A673 (cell line): ENCODE data around the gene CFAP210. TPM values are rescaled to one million over a fixed set of nuclear protein-coding genes. Genes with fewer than 3 reads are reported as not detected.

Experiments
- BruUV-seq: library from RNA; stranded (reverse); fragments of 400-500 nt; replicated peaks from 2 replicates; lab custom pipeline; 2021; lab: Mats Ljungman, UMichigan
- CTCF ChIA-PET: fragments of 300-600 bp; sonication (Branson Sonifier 250); formaldehyde crosslinking; loops from one replicate; lab custom pipeline; 2022; ENCODE audit warnings: antibody characterized with exemption; lab: Charles Lee
- POLR2A ChIA-PET: fragments of 300-600 bp; sonication (Branson Sonifier 250); formaldehyde crosslinking; loops from one replicate; lab custom pipeline; 2022; ENCODE audit warnings: antibody characterized with exemption; ENCODE audit not compliant: low non-redundant PET; lab: Charles Lee
- DNase-seq: peaks from one replicate; pipeline ENCODE4 v3.0.0-alpha.2; 2015; ENCODE audit warnings: low spot score
- H3K27ac ChIP-seq: fragments of 200-600 bp; sonication (generic); 2 replicates; pipeline ENCODE4 v1.5.1; 2016; ENCODE audit warnings: mixed run types, low read depth, mild to moderate bottlenecking, mixed read lengths, antibody characterized with exemption, low read length; ENCODE audit not compliant: poor library complexity, severe bottlenecking
- H3K27me3 ChIP-seq: fragments of 200-600 bp; sonication (generic); replicated peaks from 2 replicates; pipeline ENCODE4 v1.6.1; 2017; ENCODE audit warnings: mixed run types, low read depth, mild to moderate bottlenecking, mixed read lengths, antibody characterized with exemption, low read length; ENCODE audit not compliant: insufficient read depth, poor library complexity
- H3K36me3 ChIP-seq: fragments of 200-600 bp; sonication (generic); 2 replicates; pipeline ENCODE4 v1.6.1; 2016; ENCODE audit warnings: mixed run types, mild to moderate bottlenecking, mixed read lengths, antibody characterized with exemption, low read length; ENCODE audit not compliant: insufficient read depth, poor library complexity, severe bottlenecking
- H3K4me1 ChIP-seq: fragments of 200-600 bp; sonication (generic); 2 replicates; pipeline ENCODE4 v1.6.1; 2017; ENCODE audit warnings: mixed run types, mild to moderate bottlenecking, mixed read lengths, antibody characterized with exemption, low read length; ENCODE audit not compliant: insufficient read depth, poor library complexity, severe bottlenecking
- H3K4me3 ChIP-seq: fragments of 200-600 bp; sonication (generic); 2 replicates; pipeline ENCODE4 v1.5.1; 2016; ENCODE audit warnings: low read depth, mixed run types, mild to moderate bottlenecking, mixed read lengths, low read length; ENCODE audit not compliant: poor library complexity, severe bottlenecking
- H3K9me3 ChIP-seq: fragments of 200-600 bp; sonication (generic); 2 replicates; pipeline ENCODE4 v1.6.1; 2016; ENCODE audit warnings: mixed run types, low read depth, mild to moderate bottlenecking, mixed read lengths, antibody characterized with exemption, low read length; ENCODE audit not compliant: poor library complexity, severe bottlenecking
- EZH2 ChIP-seq: fragments of 200-600 bp; sonication (generic); IDR thresholded peaks from 2 replicates; pipeline ENCODE4 v1.6.1; 2017; ENCODE audit warnings: borderline replicate concordance, low read depth, mild to moderate bottlenecking, mixed read lengths, antibody characterized with exemption, low read length; ENCODE audit not compliant: poor library complexity, severe bottlenecking
- intact Hi-C: fragments of 100-400 bp; cut with micrococcal nuclease; formaldehyde crosslinking; loops from one replicate; pipeline ENCODE4 v1.10.0; 2022; ENCODE audit not compliant: unreplicated experiment
- total RNA-seq: library from RNA; stranded (reverse); gene quantifications from 2 replicates; pipeline ENCODE4 v1.2.3, GENCODE V29; 2021
- TF ChIP-seq, protein P1 (sequence below): fragments of 300-800, 200-600 bp; sonication (generic); conservative IDR thresholded peaks from 2 replicates; pipeline ENCODE4 v1.5.1; 2017; ENCODE audit warnings: low read depth, mild to moderate bottlenecking, antibody characterized with exemption, low read length, moderate library complexity, mixed read lengths

CFAP210 gene
- total RNA-seq, 1 experiment from 2014 or later, result 0.37 TPM

DNA sequence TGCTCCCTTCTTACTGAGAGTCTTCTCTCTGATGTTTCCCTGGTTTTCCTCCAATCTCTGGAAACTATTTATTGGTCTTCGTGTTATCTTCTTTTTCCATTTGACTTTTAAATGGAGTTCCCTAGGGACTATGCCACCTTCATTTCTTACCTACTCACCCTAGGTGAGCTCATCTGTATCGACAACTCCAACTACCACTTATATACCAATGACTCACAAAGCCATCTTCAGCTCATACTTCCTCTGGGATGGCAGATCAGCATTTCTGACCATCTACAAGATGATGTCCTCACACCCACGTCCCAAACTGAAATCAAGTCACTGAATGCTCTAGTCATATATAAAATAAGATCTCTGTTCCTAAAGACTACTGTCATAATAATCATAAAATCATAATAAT is 40.6 kb downstream of the CFAP210 start:
- intact Hi-C loops, result no loop called here
- no peak for DNase-seq
- H3K9me3 ChIP-seq, result no peaks in the 10 kb centered on the region
- ChIA-PET CTCF (no interaction called here), POLR2A (no interaction called here)
- BruUV-seq, result no TSS peak
- TF ChIP-seq, protein P1, sequence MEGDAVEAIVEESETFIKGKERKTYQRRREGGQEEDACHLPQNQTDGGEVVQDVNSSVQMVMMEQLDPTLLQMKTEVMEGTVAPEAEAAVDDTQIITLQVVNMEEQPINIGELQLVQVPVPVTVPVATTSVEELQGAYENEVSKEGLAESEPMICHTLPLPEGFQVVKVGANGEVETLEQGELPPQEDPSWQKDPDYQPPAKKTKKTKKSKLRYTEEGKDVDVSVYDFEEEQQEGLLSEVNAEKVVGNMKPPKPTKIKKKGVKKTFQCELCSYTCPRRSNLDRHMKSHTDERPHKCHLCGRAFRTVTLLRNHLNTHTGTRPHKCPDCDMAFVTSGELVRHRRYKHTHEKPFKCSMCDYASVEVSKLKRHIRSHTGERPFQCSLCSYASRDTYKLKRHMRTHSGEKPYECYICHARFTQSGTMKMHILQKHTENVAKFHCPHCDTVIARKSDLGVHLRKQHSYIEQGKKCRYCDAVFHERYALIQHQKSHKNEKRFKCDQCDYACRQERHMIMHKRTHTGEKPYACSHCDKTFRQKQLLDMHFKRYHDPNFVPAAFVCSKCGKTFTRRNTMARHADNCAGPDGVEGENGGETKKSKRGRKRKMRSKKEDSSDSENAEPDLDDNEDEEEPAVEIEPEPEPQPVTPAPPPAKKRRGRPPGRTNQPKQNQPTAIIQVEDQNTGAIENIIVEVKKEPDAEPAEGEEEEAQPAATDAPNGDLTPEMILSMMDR, result no peak
- no peak for TF ChIP-seq EZH2
- H3K4me1 ChIP-seq, result no peaks in the 10 kb centered on the region
- no peak overlapping the region for H3K4me3 ChIP-seq
- peaks cover 4% of the 10 kb centered on the region for H3K27me3 ChIP-seq
- no peak overlapping the region for H3K27ac ChIP-seq
- no peaks in the 10 kb centered on the region for H3K36me3 ChIP-seq

DNA sequence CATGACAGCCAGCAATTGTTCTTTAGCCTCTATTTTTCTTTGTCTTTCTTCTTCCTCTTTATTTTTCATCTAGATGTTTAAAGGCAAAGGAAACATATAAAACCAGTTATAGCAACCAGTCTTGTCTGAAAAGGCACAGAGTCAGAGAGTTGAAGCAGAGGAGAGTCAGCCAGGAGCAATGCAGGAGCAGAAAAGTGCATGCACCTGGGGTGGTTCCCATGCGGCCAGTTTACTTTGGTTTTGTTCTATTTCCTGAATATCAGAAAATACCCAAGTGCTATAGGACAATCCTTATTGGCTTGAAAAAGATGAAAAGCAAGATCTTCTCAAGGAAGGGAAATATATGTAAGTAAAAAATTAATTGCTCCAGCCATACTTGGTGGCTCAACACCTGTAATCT is 44.9 kb downstream of the CFAP210 start:
- no peak for DNase-seq
- Histone ChIP-seq H3K27me3 (peaks cover 3% of the 10 kb centered on the region), H3K36me3 (no peaks in the 10 kb centered on the region), H3K4me1 (no peaks in the 10 kb centered on the region), H3K9me3 (no peaks in the 10 kb centered on the region), H3K27ac (no peak overlapping the region), H3K4me3 (no peak overlapping the region)
- intact Hi-C loops, result no loop called here
- TF ChIP-seq, protein P1, result no peak
- TF ChIP-seq EZH2, result no peak
- POLR2A ChIA-PET, result no interaction called here
- no TSS peak for BruUV-seq
- CTCF ChIA-PET, result interaction anchor here (0.7 kb wide), 1 partner anchor 197 kb away, joined by 6 read pairs; no protein-coding TSS in a partner anchor

DNA sequence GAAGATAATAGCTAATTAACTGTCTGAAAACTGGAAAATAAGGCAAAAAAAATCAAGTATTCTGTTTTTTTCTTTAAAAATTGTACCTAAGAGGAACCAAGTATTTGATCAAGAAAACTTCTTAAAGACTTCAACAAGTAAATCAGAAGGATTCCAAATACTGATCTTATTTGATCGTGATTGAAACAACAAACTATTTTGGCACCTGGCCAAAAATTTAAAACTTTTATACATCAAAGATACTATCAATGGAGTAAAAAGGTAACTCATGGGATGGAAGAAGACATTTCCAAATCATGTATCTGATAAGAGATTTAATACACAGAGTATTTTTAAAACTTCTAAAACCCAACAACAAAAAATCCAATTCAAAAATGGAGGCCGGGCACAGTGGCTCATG is 46.7 kb downstream of the CFAP210 start:
- TF ChIP-seq, protein P1, result no peak
- TF ChIP-seq EZH2, result no peak
- DNase-seq, result peak; percentile 8
- no peaks in the 10 kb centered on the region for H3K4me1 ChIP-seq
- POLR2A ChIA-PET, result no interaction called here
- H3K27me3 ChIP-seq, result no peaks in the 10 kb centered on the region
- intact Hi-C loops, result no loop called here
- H3K9me3 ChIP-seq, result no peaks in the 10 kb centered on the region
- no peak overlapping the region for H3K27ac ChIP-seq
- H3K4me3 ChIP-seq, result no peak overlapping the region
- no TSS peak for BruUV-seq
- no peaks in the 10 kb centered on the region for H3K36me3 ChIP-seq
- CTCF ChIA-PET, result no interaction called here
